A549 (cell line): Measurements from ENCODE around the gene RNF215. TPM values are rescaled to one million over a fixed set of nuclear protein-coding genes. Genes with fewer than 3 reads are reported as not detected.

Experiments used
- ATAC-seq, 2 experiments: fragments of 200-7000 bp in 1 of 2; fragments of >200 bp in 1 of 2; cut with Nextera tagmentation in 1 of 2; cut with Tn5 transposase in 1 of 2; 3 replicates each; pipeline versions ENCODE4 v1.8.0 to v1.9.1; 2018 to 2020; ENCODE audit warnings: mild to moderate bottlenecking in 1 of 2, moderate library complexity in 1 of 2
- CTCF ChIA-PET: fragments of 300-600 bp; sonication (Branson Sonifier 250); formaldehyde crosslinking; extraction: SDS; loops from one replicate; lab custom pipeline; 2021; ENCODE audit warnings: antibody characterized with exemption, inconsistent platforms; lab: Yijun Ruan, JAX
- POLR2A ChIA-PET: fragments of 350-600 bp; formaldehyde crosslinking; extraction: SDS; loops from one replicate; lab custom pipeline; 2021; ENCODE audit warnings: antibody characterized with exemption, inconsistent platforms; lab: Yijun Ruan, JAX
- DNase-seq, 2 experiments: peaks; one replicate each; pipeline versions ENCODE4 v3.0.0 to v3.0.0-alpha.2; 2011 to 2016; ENCODE audit warnings: low read depth in 1 of 2, low spot score in 1 of 2
- FAIRE-seq: peaks from 2 replicates; lab custom pipeline; 2011; peaks lifted over from hg19 to GRCh38; lab: Jason Lieb, UNC
- H3K27ac ChIP-seq, 2 experiments: fragments of >200 bp; sonication (Bioruptor Twin); formaldehyde crosslinking; 3 replicates each; pipeline ENCODE4 v1.5.1; 2016 to 2017
- H3K4me1 ChIP-seq: fragments of >200 bp; sonication (Bioruptor Twin); formaldehyde crosslinking; 3 replicates; pipeline ENCODE4 v1.6.1; 2016
- H3K4me2 ChIP-seq: fragments of >200 bp; sonication (Bioruptor Twin); formaldehyde crosslinking; 3 replicates; pipeline ENCODE4 v1.6.1; 2016
- H3K4me3 ChIP-seq: fragments of >200 bp; sonication (Bioruptor Twin); formaldehyde crosslinking; 3 replicates; pipeline ENCODE4 v1.5.1; 2016
- H3K9me3 ChIP-seq: fragments of >200 bp; sonication (Bioruptor Twin); formaldehyde crosslinking; 3 replicates; pipeline ENCODE4 v1.6.1; 2016
- E2F6 ChIP-seq: IDR thresholded peaks from 2 replicates; pipeline ENCODE4 v1.6.1; 2012; ENCODE audit warnings: low read depth, borderline replicate concordance
- EHF ChIP-seq: fragments of 250-450 bp; sonication (Bioruptor Pico); IDR thresholded peaks from 2 replicates; pipeline ENCODE4 v1.5.0; 2020; ENCODE audit warnings: mild to moderate bottlenecking
- ESRRA ChIP-seq: fragments of 150-350 bp; IDR thresholded peaks from 2 replicates; pipeline ENCODE4 v1.6.1; 2014; ENCODE audit warnings: mild to moderate bottlenecking, low read length, borderline replicate concordance
- FOSB ChIP-seq: fragments of 250-450 bp; sonication (Bioruptor Pico); IDR thresholded peaks from 2 replicates; pipeline ENCODE4 v1.5.0; 2020; ENCODE audit warnings: mild to moderate bottlenecking, moderate library complexity
- FOSL2 ChIP-seq, 2 experiments: fragments of 450-650 bp in 1 of 2; fragments of >200 bp in 1 of 2; sonication (Bioruptor Twin) in 1 of 2; formaldehyde crosslinking; IDR thresholded peaks; 2 replicates each; pipeline versions ENCODE4 v1.5.0 to v1.6.1; 2016 to 2020; ENCODE audit warnings: mild to moderate bottlenecking in 1 of 2, moderate library complexity in 1 of 2
- FOXS1 ChIP-seq: fragments of 250-450 bp; sonication (Bioruptor Pico); IDR thresholded peaks from 2 replicates; pipeline ENCODE4 v1.5.0; 2020; ENCODE audit warnings: mild to moderate bottlenecking, moderate library complexity
- GATA3 ChIP-seq: IDR thresholded peaks from 2 replicates; pipeline ENCODE4 v1.6.1; 2012; ENCODE audit warnings: borderline replicate concordance
- HOXA7 ChIP-seq: fragments of 250-450 bp; sonication (Bioruptor Pico); IDR thresholded peaks from 2 replicates; pipeline ENCODE4 v1.5.0; 2020; ENCODE audit warnings: mild to moderate bottlenecking, moderate library complexity
- JUNB ChIP-seq: fragments of >200 bp; sonication (Bioruptor Twin); formaldehyde crosslinking; IDR thresholded peaks from 2 replicates; pipeline ENCODE4 v1.6.1; 2016
- KDM1A ChIP-seq: fragments of 200-600 bp; sonication (generic); IDR thresholded peaks from 2 replicates; pipeline ENCODE4 v1.6.1; 2016; ENCODE audit warnings: low read depth, mild to moderate bottlenecking
- MAX ChIP-seq: IDR thresholded peaks from 2 replicates; pipeline ENCODE4 v1.6.1; 2012
- NPAS2 ChIP-seq: fragments of 250-450 bp; sonication (Bioruptor Pico); IDR thresholded peaks from 2 replicates; pipeline ENCODE4 v1.8.0; 2022; ENCODE audit warnings: mild to moderate bottlenecking, moderate library complexity, borderline replicate concordance
- NR3C1 ChIP-seq: fragments of >200 bp; sonication (Bioruptor Twin); formaldehyde crosslinking; IDR thresholded peaks from 3 replicates; pipeline ENCODE4 v1.6.1; 2017
- POLR2AphosphoS2 ChIP-seq: conservative IDR thresholded peaks from 2 replicates; pipeline ENCODE4 v1.6.1; 2012; ENCODE audit warnings: low read length, improper control_type of control experiment, inconsistent platforms
- RCOR1 ChIP-seq: fragments of 150-350 bp; IDR thresholded peaks from 2 replicates; pipeline ENCODE4 v1.6.1; 2014; ENCODE audit warnings: antibody characterized with exemption, low read length, low read depth
- TFCP2L1 ChIP-seq: fragments of 250-450 bp; sonication (Bioruptor Pico); IDR thresholded peaks from 2 replicates; pipeline ENCODE4 v1.5.0; 2021; ENCODE audit warnings: mild to moderate bottlenecking
- ZNF302 ChIP-seq: fragments of 250-450 bp; sonication (Bioruptor Pico); IDR thresholded peaks from 2 replicates; pipeline ENCODE4 v1.9.0; 2021; ENCODE audit warnings: inconsistent platforms, mild to moderate bottlenecking, moderate library complexity
- ZSCAN20 ChIP-seq: fragments of 250-450 bp; sonication (Bioruptor Pico); IDR thresholded peaks from 2 replicates; pipeline ENCODE4 v1.8.0; 2022; ENCODE audit warnings: mild to moderate bottlenecking, moderate library complexity
- WGBS: methylation state at CpG from one replicate; pipeline ENCODE4 v1.1.6; 2017; ENCODE audit errors: missing lambda C conversion rate; 5-methylcytosine and 5-hydroxymethylcytosine counted together
- polyA plus RNA-seq, 4 experiments: library from polyadenylated mRNA; depleted of rRNA in 3 of 4; stranded (reverse); fragments of >200 nt; fragmentation: RNase III in 1 of 4; extraction: RNeasy Plus Mini Kit Qiagen cat#74134 plus additional on column Dnase treatment in 1 of 4; gene quantifications; 2 replicates in 3 of 4; 3 replicates in 1 of 4; pipeline ENCODE4 v1.2.3, GENCODE V29; 2011 to 2017

RNF215 gene
- polyA plus RNA-seq, 2 of the 4 experiments (the other 2 are of a cell fraction): 16.4 to 19.5 TPM

- 80% methylated on average over 21 of the region's 25 CpGs for WGBS
- Histone ChIP-seq H3K4me2 (peak overlapping the region; percentile 91), H3K4me3 (no peak overlapping the region), H3K27ac (peak overlapping the region in 1 of 2 experiments; percentile 98; a peak in 2 of 6 replicates), H3K9me3 (no peaks in the 10 kb centered on the region), H3K4me1 (peaks cover 18% of the 10 kb centered on the region)
- FAIRE-seq (no peak), ATAC-seq (no peak), DNase-seq (no peak)
- POLR2A ChIA-PET: interaction anchor here (0.7 kb wide), 1 partner anchor 209 kb away, joined by 3 read pairs; no protein-coding TSS in a partner anchor
- TF ChIP-seq EHF (CRISPR knock-in tag) (no peak), ESRRA (no peak), NR3C1 (no peak), HOXA7 (CRISPR knock-in tag) (no peak), JUNB (no peak), ZSCAN20 (CRISPR knock-in tag) (no peak), POLR2AphosphoS2 (no peak), TFCP2L1 (CRISPR knock-in tag) (no peak), E2F6 (no peak), FOSB (CRISPR knock-in tag) (no peak)
- CTCF ChIA-PET: interaction anchor here (2.0 kb wide), 1 partner anchor 11 kb away, joined by 11 read pairs; the partner anchor contains the start of gene RNF215
Measured at GRCh38 chr22:30398685-30399680, 11.8 kb upstream of the RNF215 start.

GRCh38 chr22:30397656-30398635 is 10.7 kb upstream of the RNF215 start:
- TF ChIP-seq KDM1A: no peak
- TF ChIP-seq ZNF302 (CRISPR knock-in tag): no peak
- TF ChIP-seq FOXS1 (CRISPR knock-in tag): no peak
- no peak for TF ChIP-seq FOSL2 (IDR thresholded peaks at IDR 0.05)
- TF ChIP-seq FOSL2 (CRISPR knock-in tag; IDR thresholded peaks at IDR 0.05): no peak
- no peak for TF ChIP-seq NPAS2 (CRISPR knock-in tag)
- no peak for TF ChIP-seq RCOR1
- TF ChIP-seq GATA3: no peak
- 0 out of 2 replicates have a peak, but pooled peaks have one; percentile 16 for TF ChIP-seq MAX
- TF ChIP-seq, all 56 proteins: peak for 1
- H3K4me2 ChIP-seq: peak overlapping the region; percentile 91
- H3K27ac ChIP-seq: peak overlapping the region; percentile 81 to 98
- CTCF ChIA-PET: interaction anchor here (1.0 to 2.0 kb wide), 5 partner anchors 10 to 110 kb away, joined by 3 to 11 read pairs (median 6); partner anchors contain the start of gene RNF215
- H3K9me3 ChIP-seq: no peaks in the 10 kb centered on the region
- H3K4me3 ChIP-seq: peak overlapping the region; percentile 76
- FAIRE-seq: no peak
- H3K4me1 ChIP-seq: peaks cover 18% of the 10 kb centered on the region
- 34% methylated on average over 6 of the region's 11 CpGs for WGBS
- DNase-seq: no peak
- peak; percentile 5 to 23; a peak in 4 of 6 replicates for ATAC-seq
- POLR2A ChIA-PET: interaction anchor here (1.2 to 2.1 kb wide), 2 partner anchors 11 to 25 kb away, joined by 3 to 12 read pairs; partner anchors contain the start of gene RNF215
